HL-60 (cell line): Measurements from ENCODE around the gene SPATA2.

ENCODE experiments used
- DNase-seq, 2 experiments: peaks; one replicate each; pipeline ENCODE4 v3.0.0-alpha.2; 2010 to 2020; ENCODE audit warnings: low read depth in 1 of 2, low spot score in 1 of 2
- H3K27ac ChIP-seq: fragments of 250-450 bp; sonication (Bioruptor Pico); replicated peaks from 2 replicates; pipeline ENCODE4 v1.5.1; 2020; ENCODE audit warnings: mild to moderate bottlenecking, moderate library complexity
- H3K27me3 ChIP-seq: fragments of 250-450 bp; sonication (Bioruptor Pico); 2 replicates; pipeline ENCODE4 v1.5.1; 2021; ENCODE audit warnings: mild to moderate bottlenecking, moderate library complexity; ENCODE audit not compliant: insufficient read depth, poor library complexity, severe bottlenecking
- H3K4me3 ChIP-seq: replicated peaks from 2 replicates; pipeline ENCODE4 v1.5.1; 2011; ENCODE audit warnings: mild to moderate bottlenecking, control low read depth, low read length; ENCODE audit not compliant: insufficient read depth
- CTCF ChIP-seq: IDR thresholded peaks from one replicate; pipeline ENCODE4 v1.5.1; 2011; ENCODE audit warnings: low read length, control low read depth, inconsistent platforms; ENCODE audit not compliant: insufficient read depth
- GABPA ChIP-seq: IDR thresholded peaks from 2 replicates; pipeline ENCODE4 v1.6.1; 2012; ENCODE audit warnings: low read depth
- POLR2AphosphoS5 ChIP-seq: IDR thresholded peaks from 2 replicates; pipeline ENCODE4 v1.6.1; 2012; ENCODE audit warnings: low read depth
- REST ChIP-seq: IDR thresholded peaks from 2 replicates; pipeline ENCODE4 v1.6.1; 2012; ENCODE audit warnings: low read depth; ENCODE audit not compliant: insufficient replicate concordance
- SPI1 ChIP-seq: IDR thresholded peaks from 2 replicates; pipeline ENCODE4 v1.6.1; 2012; ENCODE audit warnings: low read depth, mild to moderate bottlenecking, borderline replicate concordance

Gene SPATA2

GRCh38 chr20:49892260-49892659, 23.1 kb downstream of the SPATA2 start:
- no peak for TF ChIP-seq CTCF
- TF ChIP-seq GABPA = no peak
- no peak for TF ChIP-seq POLR2AphosphoS5
- TF ChIP-seq SPI1 = no peak
- TF ChIP-seq REST = no peak
- peak overlapping the region; percentile 32 for H3K27ac ChIP-seq

GRCh38 chr20:49891476-49892110, 23.7 kb downstream of the SPATA2 start:
- Histone ChIP-seq H3K27ac (no peak overlapping the region), H3K4me3 (no peak overlapping the region), H3K27me3 (no peaks in the 10 kb centered on the region)
- DNase-seq = no peak
- no peak for TF ChIP-seq POLR2AphosphoS5
- no peak for TF ChIP-seq SPI1
- TF ChIP-seq GABPA = no peak
- no peak for TF ChIP-seq CTCF
- no peak for TF ChIP-seq REST

More at GRCh38 chr20:49892260-49892659, 23.1 kb downstream of the SPATA2 start:
- no peaks in the 10 kb centered on the region for H3K27me3 ChIP-seq
- no peak overlapping the region for H3K4me3 ChIP-seq
- peak in 1 of 2 experiments; percentile 42 for DNase-seq

- DNase-seq = no peak
- no peak overlapping the region for H3K4me3 ChIP-seq
- TF ChIP-seq POLR2AphosphoS5 = no peak; the same call in 1 of the 2 replicates
- no peak for TF ChIP-seq GABPA
- TF ChIP-seq CTCF = no peak
- H3K27me3 ChIP-seq = no peaks in the 10 kb centered on the region
- H3K27ac ChIP-seq = no peak overlapping the region
Observed at GRCh38 chr20:49890471-49891361, 24.6 kb downstream of the SPATA2 start.
